ENCODE results near the gene DLGAP1. TPM values are rescaled to one million over a fixed set of nuclear protein-coding genes. Genes with fewer than 3 reads are reported as not detected.

Gene DLGAP1
- total RNA-seq, 1 donor from 2014 or later, result 0.05 TPM

DNA sequence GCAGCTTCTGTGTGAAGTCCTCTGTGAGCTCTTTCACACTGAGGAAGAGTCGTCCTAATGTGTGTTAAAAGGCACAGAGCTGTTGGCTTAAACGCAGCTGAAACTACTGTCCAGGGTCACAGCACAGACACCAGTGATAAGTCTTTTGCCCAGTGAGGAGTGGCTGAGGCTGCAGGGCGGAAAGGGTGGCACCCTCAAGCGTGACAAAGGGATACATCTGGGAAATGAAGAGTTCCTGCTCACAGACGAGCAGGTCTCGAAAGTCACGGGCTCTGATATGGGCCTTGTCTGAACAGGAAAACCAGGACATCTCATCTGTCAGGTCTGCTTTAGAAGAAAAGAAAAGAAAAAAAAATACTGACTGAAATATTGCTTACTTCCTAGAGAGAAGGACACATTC is 968.6 kb downstream of the DLGAP1 start:
- Histone ChIP-seq H3K27me3 (ENCODE audit: low read depth) (no peaks in the 10 kb centered on the region), H3K4me3 (no peak overlapping the region), H3K27ac (replicated peaks) (no peak overlapping the region), H3K4me1 (no peaks in the 10 kb centered on the region), H3K36me3 (no peaks in the 10 kb centered on the region), H3K9me3 (replicated peaks) (no peaks in the 10 kb centered on the region)
- no peak for DNase-seq
- TF ChIP-seq CTCF (IDR thresholded peaks at IDR 0.05; ENCODE audit: borderline replicate concordance), result no peak
- intact Hi-C loops (cut with micrococcal nuclease), result no loop called here

DNA sequence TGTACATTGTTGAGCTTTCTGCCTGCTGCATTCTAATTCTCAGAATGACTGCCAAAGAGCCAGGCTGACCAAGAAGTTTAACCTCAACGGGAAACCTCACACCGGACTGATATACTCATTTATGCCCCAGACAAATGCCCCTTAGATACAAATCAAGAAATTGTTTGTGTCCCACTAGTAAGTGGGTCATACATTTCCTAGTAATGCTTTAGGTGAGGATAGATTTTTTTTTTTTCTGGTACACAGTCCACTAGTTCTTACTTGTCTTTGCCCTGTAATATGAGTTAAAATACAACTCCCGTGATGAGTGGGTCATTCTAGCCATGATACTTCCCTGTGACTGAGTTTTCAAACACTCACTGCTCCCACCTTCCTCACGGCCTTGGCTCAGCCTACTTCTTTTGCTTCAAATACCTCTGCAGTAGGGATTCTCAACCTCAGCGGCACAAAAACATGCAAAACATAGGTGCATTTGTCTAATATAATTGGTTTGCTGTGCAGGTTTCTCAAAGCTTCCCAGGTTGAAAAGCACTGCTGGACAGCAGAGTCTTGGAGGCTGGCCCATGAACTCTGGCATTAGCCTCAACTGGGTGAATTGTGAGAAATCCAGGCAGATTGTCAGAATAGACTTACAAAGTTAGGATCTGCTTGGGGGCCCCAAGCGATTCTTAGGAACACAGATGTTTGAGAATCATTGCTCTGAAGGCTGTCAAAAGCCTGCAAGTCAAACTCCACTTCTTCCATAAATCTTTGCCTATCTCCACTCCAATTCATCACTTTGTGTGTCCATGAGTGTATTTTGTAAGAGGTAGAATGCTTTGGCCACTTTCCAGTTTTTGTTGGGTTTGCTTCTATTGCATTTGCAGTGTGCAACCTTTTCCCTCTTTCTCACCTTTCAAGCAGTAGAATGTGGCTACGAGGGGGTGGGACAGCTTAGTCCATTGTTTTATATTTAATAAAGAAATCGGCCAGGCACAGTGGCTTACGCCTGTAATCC is 969.7 kb downstream of the DLGAP1 start:
- no peak overlapping the region for H3K27ac ChIP-seq (replicated peaks)
- intact Hi-C loops (cut with micrococcal nuclease), result no loop called here
- H3K27me3 ChIP-seq (ENCODE audit: low read depth), result no peaks in the 10 kb centered on the region
- H3K9me3 ChIP-seq (replicated peaks), result no peaks in the 10 kb centered on the region
- no peak for TF ChIP-seq CTCF (IDR thresholded peaks at IDR 0.05; ENCODE audit: borderline replicate concordance)
- no peak overlapping the region for H3K4me3 ChIP-seq
- no peaks in the 10 kb centered on the region for H3K4me1 ChIP-seq
- no peak for DNase-seq
- no peaks in the 10 kb centered on the region for H3K36me3 ChIP-seq

- H3K9me3 ChIP-seq (replicated peaks), result no peaks in the 10 kb centered on the region
- no peak for DNase-seq
- no peak overlapping the region for H3K4me3 ChIP-seq
- H3K27ac ChIP-seq (replicated peaks), result no peak overlapping the region
- H3K27me3 ChIP-seq (ENCODE audit: low read depth), result no peaks in the 10 kb centered on the region
- no peak for TF ChIP-seq CTCF (IDR thresholded peaks at IDR 0.05; ENCODE audit: borderline replicate concordance)
- intact Hi-C loops (cut with micrococcal nuclease), result no loop called here
- no peaks in the 10 kb centered on the region for H3K36me3 ChIP-seq
- H3K4me1 ChIP-seq, result no peaks in the 10 kb centered on the region
Observed at GRCh38 chr18:3482258-3482657, 972.8 kb downstream of the DLGAP1 start.

GRCh38 chr18:3481696-3482210 is 973.4 kb downstream of the DLGAP1 start:
- no peak for DNase-seq
- Histone ChIP-seq H3K4me1 (no peaks in the 10 kb centered on the region), H3K27me3 (ENCODE audit: low read depth) (no peaks in the 10 kb centered on the region), H3K9me3 (replicated peaks) (no peaks in the 10 kb centered on the region), H3K4me3 (no peak overlapping the region), H3K27ac (replicated peaks) (no peak overlapping the region), H3K36me3 (no peaks in the 10 kb centered on the region)
- TF ChIP-seq CTCF (IDR thresholded peaks at IDR 0.05; ENCODE audit: borderline replicate concordance), result peak; percentile 51
- intact Hi-C loops (cut with micrococcal nuclease), result no loop called here

- no peaks in the 10 kb centered on the region for H3K4me1 ChIP-seq
- no peak overlapping the region for H3K4me3 ChIP-seq
- H3K36me3 ChIP-seq, result no peaks in the 10 kb centered on the region
- no peak for DNase-seq
- H3K27me3 ChIP-seq (ENCODE audit: low read depth), result no peaks in the 10 kb centered on the region
- H3K27ac ChIP-seq (replicated peaks), result no peak overlapping the region
- TF ChIP-seq CTCF (IDR thresholded peaks at IDR 0.05; ENCODE audit: borderline replicate concordance), result no peak
- H3K9me3 ChIP-seq (replicated peaks), result no peaks in the 10 kb centered on the region
- intact Hi-C loops (cut with micrococcal nuclease), result no loop called here
Observed at GRCh38 chr18:3480827-3481573, 974.1 kb downstream of the DLGAP1 start.
